AG10803 (cell line): Measurements from ENCODE around the gene CDNF.
"Not testable (repeated sequence)": the region's sequence is repeated elsewhere in the genome, so short reads cannot be mapped to it uniquely, and the experiment has no call there.

Experiments
- DNase-seq: peaks from one replicate; pipeline ENCODE4 v3.0.0; 2010; ENCODE audit warnings: low read depth
- H3K4me3 ChIP-seq: 2 replicates; pipeline ENCODE4 v1.5.1; 2011; ENCODE audit warnings: mild to moderate bottlenecking, low read length, control low read depth
- TF ChIP-seq, protein P1 (sequence below): conservative IDR thresholded peaks from 2 replicates; pipeline ENCODE4 v1.5.1; 2011; ENCODE audit warnings: mild to moderate bottlenecking, low read length, control low read depth, inconsistent platforms

Gene CDNF

DNA sequence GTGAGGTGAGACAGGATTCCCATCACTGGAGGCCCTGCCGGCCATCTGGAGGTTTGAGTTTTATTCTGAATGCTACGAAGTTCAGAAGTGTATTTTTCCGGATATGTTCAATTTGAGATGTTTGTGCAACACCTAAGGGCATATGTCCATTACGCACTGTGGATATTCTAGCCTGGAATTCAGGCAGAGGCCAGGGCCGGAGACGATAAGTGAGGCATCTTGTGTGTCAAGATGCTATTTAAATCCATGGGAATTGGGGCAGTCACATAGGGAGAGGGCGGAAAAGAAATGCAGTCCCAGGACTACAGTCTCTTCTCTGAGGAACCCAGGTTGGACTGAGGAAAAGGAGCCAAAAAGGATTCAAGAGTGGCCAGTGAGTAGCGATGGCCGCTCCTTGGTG, 38.9 kb upstream of the CDNF start:
- TF ChIP-seq, protein P1, sequence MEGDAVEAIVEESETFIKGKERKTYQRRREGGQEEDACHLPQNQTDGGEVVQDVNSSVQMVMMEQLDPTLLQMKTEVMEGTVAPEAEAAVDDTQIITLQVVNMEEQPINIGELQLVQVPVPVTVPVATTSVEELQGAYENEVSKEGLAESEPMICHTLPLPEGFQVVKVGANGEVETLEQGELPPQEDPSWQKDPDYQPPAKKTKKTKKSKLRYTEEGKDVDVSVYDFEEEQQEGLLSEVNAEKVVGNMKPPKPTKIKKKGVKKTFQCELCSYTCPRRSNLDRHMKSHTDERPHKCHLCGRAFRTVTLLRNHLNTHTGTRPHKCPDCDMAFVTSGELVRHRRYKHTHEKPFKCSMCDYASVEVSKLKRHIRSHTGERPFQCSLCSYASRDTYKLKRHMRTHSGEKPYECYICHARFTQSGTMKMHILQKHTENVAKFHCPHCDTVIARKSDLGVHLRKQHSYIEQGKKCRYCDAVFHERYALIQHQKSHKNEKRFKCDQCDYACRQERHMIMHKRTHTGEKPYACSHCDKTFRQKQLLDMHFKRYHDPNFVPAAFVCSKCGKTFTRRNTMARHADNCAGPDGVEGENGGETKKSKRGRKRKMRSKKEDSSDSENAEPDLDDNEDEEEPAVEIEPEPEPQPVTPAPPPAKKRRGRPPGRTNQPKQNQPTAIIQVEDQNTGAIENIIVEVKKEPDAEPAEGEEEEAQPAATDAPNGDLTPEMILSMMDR = no peak
- no peak for DNase-seq
- peak overlapping the region; percentile 90 for H3K4me3 ChIP-seq

DNA sequence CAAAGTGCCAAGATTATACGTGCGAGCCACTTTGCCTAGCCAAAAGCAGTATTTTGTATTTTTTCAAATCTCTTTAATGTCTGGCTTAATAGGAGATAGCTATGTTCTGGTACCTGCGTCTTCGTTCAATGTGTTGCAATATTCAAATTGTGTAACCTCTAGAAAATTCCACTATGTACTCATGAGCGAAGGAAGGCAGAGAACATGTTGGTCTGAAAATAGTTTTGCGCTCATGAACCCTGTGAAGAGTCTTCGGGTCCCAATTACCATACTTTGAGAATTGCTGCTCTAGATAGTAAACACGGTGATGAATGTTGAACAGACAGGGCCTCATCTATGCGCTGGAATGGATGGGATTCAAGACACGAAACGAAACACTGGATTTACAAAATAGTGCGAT, 38.1 kb upstream of the CDNF start:
- TF ChIP-seq, protein P1 = no peak
- DNase-seq = no peak
- H3K4me3 ChIP-seq = no peak overlapping the region

DNA sequence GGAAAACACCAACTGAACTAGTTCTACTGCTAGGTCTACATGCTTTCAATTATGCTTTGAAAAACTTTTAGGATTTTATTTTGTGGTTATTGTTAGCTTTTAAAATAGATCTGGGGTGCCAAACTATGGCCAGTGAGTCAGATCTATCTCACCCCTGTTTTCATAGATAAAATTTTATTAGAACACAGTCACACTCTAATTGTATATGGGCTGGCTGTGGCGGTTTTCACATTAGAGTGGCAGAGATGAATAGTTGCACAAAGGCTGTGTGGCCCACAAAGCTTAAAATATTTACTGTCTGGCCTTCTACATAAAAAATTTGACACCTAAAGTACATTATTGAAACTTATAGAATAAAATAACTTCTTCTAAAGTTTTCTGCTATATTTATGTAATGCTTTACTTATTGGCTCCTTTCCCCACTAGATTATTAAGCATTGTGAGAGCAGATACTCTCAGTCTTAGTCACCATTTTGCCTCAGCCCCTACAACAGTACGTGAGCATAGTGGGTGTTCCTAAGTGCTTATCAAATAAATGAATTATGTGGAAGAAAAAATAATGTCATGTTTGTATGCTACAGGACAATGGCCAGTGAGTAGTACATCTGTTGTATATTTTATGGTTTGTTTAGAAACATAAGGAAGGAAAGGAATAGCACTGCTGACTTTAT, 35.4 kb upstream of the CDNF start:
- no peak overlapping the region for H3K4me3 ChIP-seq
- DNase-seq = peak; percentile 70
- TF ChIP-seq, protein P1 = no peak

DNA sequence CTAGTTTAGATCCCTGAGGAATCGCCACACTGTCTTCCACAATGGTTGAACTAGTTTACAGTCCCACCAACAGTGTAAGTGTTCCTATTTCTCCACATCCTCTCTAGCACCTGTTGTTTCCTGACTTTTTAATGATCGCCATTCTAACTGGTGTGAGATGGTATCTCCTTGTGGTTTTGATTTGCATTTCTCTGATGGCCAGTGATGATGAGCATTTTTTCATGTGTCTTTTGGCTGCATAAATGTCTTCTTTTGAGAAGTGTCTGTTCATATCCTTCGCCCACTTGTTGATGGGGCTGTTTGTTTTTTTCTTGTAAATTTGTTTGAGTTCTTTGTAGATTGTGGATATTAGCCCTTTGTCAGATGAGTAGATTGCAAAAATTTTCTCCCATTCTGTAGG, 27.0 kb upstream of the CDNF start:
- not testable (repeated sequence) for DNase-seq, H3K4me3 ChIP-seq

DNA sequence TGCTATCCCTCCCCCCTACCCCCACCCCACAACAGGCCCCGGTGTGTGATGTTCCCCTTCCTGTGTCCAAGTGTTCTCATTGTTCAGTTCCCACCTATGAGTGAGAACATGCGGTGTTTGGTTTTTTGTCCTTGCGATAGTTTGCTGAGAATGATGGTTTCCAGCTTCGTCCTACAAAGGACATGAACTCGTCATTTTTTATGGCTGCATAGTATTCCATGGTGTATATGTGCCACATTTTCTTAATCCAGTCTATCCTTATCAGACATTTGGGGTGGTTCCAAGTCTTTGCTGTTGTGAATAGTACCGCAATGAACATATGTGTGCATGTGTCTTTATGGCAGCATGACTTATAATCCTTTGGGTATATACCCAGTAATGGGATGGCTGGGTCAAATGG, 26.6 kb upstream of the CDNF start:
- not testable (repeated sequence) for H3K4me3 ChIP-seq, DNase-seq

DNA sequence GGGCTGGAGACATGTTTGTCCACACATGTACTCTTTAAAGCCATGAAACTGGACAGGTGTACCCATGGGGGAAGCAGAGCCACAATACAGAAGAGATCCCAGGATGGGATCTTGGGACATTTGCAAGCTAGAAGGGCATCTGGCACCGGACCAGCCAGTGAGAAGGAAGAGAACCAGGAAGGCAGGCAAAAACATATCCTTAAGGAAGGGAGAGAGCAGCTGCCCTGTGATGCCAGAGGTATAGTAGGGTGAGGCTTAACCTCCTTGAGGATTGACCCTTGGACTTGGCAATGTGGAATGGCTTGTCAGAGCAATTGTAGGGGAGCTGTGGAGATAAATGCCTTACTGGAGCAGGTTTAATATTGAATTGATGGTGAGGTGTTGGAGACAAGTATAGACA, 23.0 kb upstream of the CDNF start:
- no peak for DNase-seq
- TF ChIP-seq, protein P1 = no peak
- H3K4me3 ChIP-seq = no peak overlapping the region

DNA sequence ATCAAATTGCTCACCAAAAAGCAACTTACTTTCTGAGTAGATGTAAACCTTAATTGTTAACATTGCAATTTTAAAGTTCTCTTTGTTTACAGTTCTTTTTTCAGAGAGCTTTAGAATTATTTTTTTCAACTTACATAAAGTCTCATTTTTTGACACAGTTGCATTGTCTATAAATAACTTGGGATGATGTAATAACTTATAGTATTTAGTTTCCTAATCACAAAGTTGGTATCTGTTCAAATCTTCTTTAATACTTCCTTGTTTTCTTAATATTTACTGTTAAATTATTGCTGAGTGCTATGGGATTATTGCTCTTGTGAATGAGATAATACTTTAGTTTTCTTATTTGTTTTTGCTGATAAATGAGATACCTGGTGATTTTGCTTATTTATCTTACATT, 21.9 kb upstream of the CDNF start:
- peak; percentile 7 for DNase-seq
- TF ChIP-seq, protein P1 = no peak
- H3K4me3 ChIP-seq = no peak overlapping the region

DNA sequence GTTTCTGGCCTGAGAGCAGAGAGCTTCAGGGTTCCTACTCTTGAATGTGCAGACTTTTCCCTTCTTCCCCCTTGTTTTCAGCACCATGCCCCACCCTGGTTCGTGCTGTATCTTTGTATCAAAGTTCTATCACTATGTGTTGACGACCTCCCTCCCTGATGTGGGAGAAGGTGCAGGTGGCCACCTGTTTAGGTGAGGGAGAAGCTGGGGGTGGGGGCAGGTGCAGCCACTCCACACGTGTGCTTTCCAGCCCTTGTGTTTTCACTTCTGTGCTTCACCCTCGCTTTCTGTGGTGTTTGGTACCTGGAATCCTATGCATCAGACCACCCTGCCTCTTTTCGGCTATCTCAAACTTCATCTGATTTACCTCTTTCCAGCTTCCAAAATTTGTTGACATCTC, 21.2 kb upstream of the CDNF start:
- DNase-seq = no peak
- TF ChIP-seq, protein P1 = no peak
- no peak overlapping the region for H3K4me3 ChIP-seq
